Activated B cell treated with CpG ODN at 0.5 μM for 24 hours (primary cell): Measurements from ENCODE around the gene TAF1D. TPM values are rescaled to one million over a fixed set of nuclear protein-coding genes. Genes with fewer than 3 reads are reported as not detected.

Experiments
- ATAC-seq: fragments of 200-7000 bp; cut with Tn5 transposase; one replicate; pipeline ENCODE4 v1.10.0; 2021; ENCODE audit warnings: low read depth, mild to moderate bottlenecking, moderate library complexity
- CTCF ChIA-PET: fragments of 350-600 bp; sonication (Branson Sonifier 250); formaldehyde crosslinking; loops from one replicate; lab custom pipeline; 2021; ENCODE audit warnings: antibody characterized with exemption; lab: Charles Lee
- POLR2A ChIA-PET: fragments of 350-600 bp; sonication (Branson Sonifier 250); formaldehyde crosslinking; loops from one replicate; lab custom pipeline; 2021; ENCODE audit warnings: antibody characterized with exemption; lab: Charles Lee
- DNase-seq: peaks from one replicate; pipeline ENCODE4 v3.0.0; 2022
- H3K27ac Mint-ChIP-seq: one replicate; pipeline ENCODE4 v1.8.0; 2020; ENCODE audit warnings: mixed read lengths
- H3K27me3 Mint-ChIP-seq: one replicate; pipeline ENCODE4 v1.8.0; 2021; ENCODE audit warnings: mixed read lengths
- H3K36me3 Mint-ChIP-seq: one replicate; pipeline ENCODE4 v1.8.0; 2021; ENCODE audit warnings: low read depth, mixed read lengths
- H3K4me1 Mint-ChIP-seq: one replicate; pipeline ENCODE4 v1.8.0; 2021; ENCODE audit warnings: mixed read lengths
- H3K4me3 Mint-ChIP-seq: one replicate; pipeline ENCODE4 v1.8.0; 2020; ENCODE audit warnings: mild to moderate bottlenecking, mixed read lengths
- H3K9me3 Mint-ChIP-seq: one replicate; pipeline ENCODE4 v1.8.0; 2020; ENCODE audit warnings: mixed read lengths
- CTCF ChIP-seq: fragments of 200-600 bp; IDR thresholded peaks from one replicate; pipeline ENCODE4 v1.8.0; 2022; ENCODE audit warnings: antibody characterized with exemption, mild to moderate bottlenecking
- intact Hi-C: fragments of 100-400 bp; cut with micrococcal nuclease; formaldehyde crosslinking; loops from one replicate; pipeline ENCODE4 v1.15.1; 2024
- total RNA-seq: library from RNA; stranded (reverse); gene quantifications from 2 replicates; pipeline ENCODE4 v1.2.3, GENCODE V29; 2022

The TAF1D gene
- total RNA-seq, 1 donor from 2014 or later = 315 TPM

GRCh38 chr11:93710239-93710638 is 31.1 kb downstream of the TAF1D start:
- H3K4me3 Mint-ChIP-seq = no peak overlapping the region
- no peak overlapping the region for H3K27ac Mint-ChIP-seq
- ChIA-PET CTCF (no interaction called here), POLR2A (no interaction called here)
- H3K4me1 Mint-ChIP-seq = peaks cover 8% of the 10 kb centered on the region
- DNase-seq = no peak
- intact Hi-C loops = no loop called here
- peaks cover 23% of the 10 kb centered on the region for H3K9me3 Mint-ChIP-seq
- no peak for TF ChIP-seq CTCF
- H3K27me3 Mint-ChIP-seq = no peaks in the 10 kb centered on the region
- peaks cover 82% of the 10 kb centered on the region for H3K36me3 Mint-ChIP-seq
- ATAC-seq = no peak

GRCh38 chr11:93704237-93704636 is 37.1 kb downstream of the TAF1D start:
- Mint-ChIP-seq H3K36me3 (peaks cover 65% of the 10 kb centered on the region), H3K27ac (no peak overlapping the region), H3K4me1 (peaks cover 8% of the 10 kb centered on the region), H3K27me3 (no peaks in the 10 kb centered on the region), H3K4me3 (no peak overlapping the region), H3K9me3 (peaks cover 8% of the 10 kb centered on the region)
- ATAC-seq (no peak), DNase-seq (no peak)
- POLR2A ChIA-PET = no interaction called here
- intact Hi-C loops = no loop called here
- CTCF ChIA-PET = no interaction called here
- no peak for TF ChIP-seq CTCF

- no peak overlapping the region for H3K4me3 Mint-ChIP-seq
- intact Hi-C loops = no loop called here
- H3K36me3 Mint-ChIP-seq = peaks cover 73% of the 10 kb centered on the region
- H3K4me1 Mint-ChIP-seq = no peaks in the 10 kb centered on the region
- H3K27me3 Mint-ChIP-seq = no peaks in the 10 kb centered on the region
- CTCF ChIA-PET = no interaction called here
- POLR2A ChIA-PET = interaction anchor here (0.6 kb wide), 2 partner anchors 24 to 40 kb away, joined by 3 to 4 read pairs; no protein-coding TSS in a partner anchor
- H3K9me3 Mint-ChIP-seq = no peaks in the 10 kb centered on the region
- ATAC-seq = no peak
- DNase-seq = no peak
- no peak overlapping the region for H3K27ac Mint-ChIP-seq
- no peak for TF ChIP-seq CTCF
Observed at GRCh38 chr11:93700830-93701229, 40.5 kb downstream of the TAF1D start.

- ATAC-seq (no peak), DNase-seq (no peak)
- intact Hi-C loops = no loop called here
- no peaks in the 10 kb centered on the region for H3K27me3 Mint-ChIP-seq
- peaks cover 78% of the 10 kb centered on the region for H3K36me3 Mint-ChIP-seq
- CTCF ChIA-PET = no interaction called here
- no peak overlapping the region for H3K4me3 Mint-ChIP-seq
- no peaks in the 10 kb centered on the region for H3K4me1 Mint-ChIP-seq
- H3K27ac Mint-ChIP-seq = no peak overlapping the region
- POLR2A ChIA-PET = no interaction called here
- TF ChIP-seq CTCF = no peak
- no peaks in the 10 kb centered on the region for H3K9me3 Mint-ChIP-seq
Observed at GRCh38 chr11:93697611-93698010, 43.7 kb downstream of the TAF1D start.

GRCh38 chr11:93694557-93694956 is 46.7 kb downstream of the TAF1D start:
- CTCF ChIA-PET = no interaction called here
- no peak overlapping the region for H3K4me3 Mint-ChIP-seq
- H3K27ac Mint-ChIP-seq = no peak overlapping the region
- peaks cover 78% of the 10 kb centered on the region for H3K36me3 Mint-ChIP-seq
- no peak for TF ChIP-seq CTCF
- POLR2A ChIA-PET = no interaction called here
- H3K27me3 Mint-ChIP-seq = no peaks in the 10 kb centered on the region
- ATAC-seq (no peak), DNase-seq (no peak)
- H3K9me3 Mint-ChIP-seq = no peaks in the 10 kb centered on the region
- H3K4me1 Mint-ChIP-seq = peaks cover 1% of the 10 kb centered on the region
- intact Hi-C loops = loop anchor here (5.0 kb wide), 1 partner anchor 38 kb away; no protein-coding TSS in a partner anchor
